AG09319 (cell line): ENCODE data around the gene SHISA9.

Experiments used
- DNase-seq: peaks from one replicate; pipeline ENCODE4 v3.0.0-alpha.2; 2010; ENCODE audit warnings: low read depth; ENCODE audit errors: extremely low read depth
- CTCF ChIP-seq: IDR thresholded peaks from 2 replicates; pipeline ENCODE4 v1.5.1; 2011; ENCODE audit warnings: low read depth, mild to moderate bottlenecking, inconsistent platforms, low read length, moderate library complexity

The SHISA9 gene

GRCh38 chr16:12994402-12994801 is 93.0 kb downstream of the SHISA9 start:
- no peak for DNase-seq

GRCh38 chr16:12995721-12996372 is 94.4 kb downstream of the SHISA9 start:
- TF ChIP-seq CTCF: no peak
- DNase-seq: no peak

More at GRCh38 chr16:12994402-12994801, 93.0 kb downstream of the SHISA9 start:
- no peak for TF ChIP-seq CTCF

GRCh38 chr16:12998361-12999085 is 97.1 kb downstream of the SHISA9 start:
- DNase-seq: no peak
- no peak for TF ChIP-seq CTCF

GRCh38 chr16:12999368-12999767 is 98.0 kb downstream of the SHISA9 start:
- no peak for DNase-seq
- TF ChIP-seq CTCF: no peak

- no peak for TF ChIP-seq CTCF
- no peak for DNase-seq
Measured at GRCh38 chr16:13005721-13006247, 104.4 kb downstream of the SHISA9 start.

GRCh38 chr16:13012601-13013000 is 111.2 kb downstream of the SHISA9 start:
- no peak for DNase-seq
- TF ChIP-seq CTCF: no peak

- DNase-seq: no peak
- TF ChIP-seq CTCF: no peak
Measured at GRCh38 chr16:13013043-13013442, 111.6 kb downstream of the SHISA9 start.
